Subcutaneous adipose tissue (tissue), 4 donors: ENCODE results near the gene SRCIN1. TPM values are rescaled to one million over a fixed set of nuclear protein-coding genes. Genes with fewer than 3 reads are reported as not detected.

ENCODE experiments used
- CTCF ChIP-seq: fragments of 450-650 bp; IDR thresholded peaks from one replicate; pipeline ENCODE4 v1.5.1; 2016; ENCODE audit warnings: low read depth, mild to moderate bottlenecking, control low read depth, antibody characterized with exemption, moderate library complexity
- total RNA-seq, 4 donors: library from RNA; depleted of rRNA; stranded (reverse); fragments of >200 nt; gene quantifications; one replicate each; pipeline ENCODE4 v1.1.0, GENCODE V29; 2016

The SRCIN1 gene
- total RNA-seq, 4 donors from 2014 or later: 0.82 to 11.5 (median 4.0) TPM

DNA sequence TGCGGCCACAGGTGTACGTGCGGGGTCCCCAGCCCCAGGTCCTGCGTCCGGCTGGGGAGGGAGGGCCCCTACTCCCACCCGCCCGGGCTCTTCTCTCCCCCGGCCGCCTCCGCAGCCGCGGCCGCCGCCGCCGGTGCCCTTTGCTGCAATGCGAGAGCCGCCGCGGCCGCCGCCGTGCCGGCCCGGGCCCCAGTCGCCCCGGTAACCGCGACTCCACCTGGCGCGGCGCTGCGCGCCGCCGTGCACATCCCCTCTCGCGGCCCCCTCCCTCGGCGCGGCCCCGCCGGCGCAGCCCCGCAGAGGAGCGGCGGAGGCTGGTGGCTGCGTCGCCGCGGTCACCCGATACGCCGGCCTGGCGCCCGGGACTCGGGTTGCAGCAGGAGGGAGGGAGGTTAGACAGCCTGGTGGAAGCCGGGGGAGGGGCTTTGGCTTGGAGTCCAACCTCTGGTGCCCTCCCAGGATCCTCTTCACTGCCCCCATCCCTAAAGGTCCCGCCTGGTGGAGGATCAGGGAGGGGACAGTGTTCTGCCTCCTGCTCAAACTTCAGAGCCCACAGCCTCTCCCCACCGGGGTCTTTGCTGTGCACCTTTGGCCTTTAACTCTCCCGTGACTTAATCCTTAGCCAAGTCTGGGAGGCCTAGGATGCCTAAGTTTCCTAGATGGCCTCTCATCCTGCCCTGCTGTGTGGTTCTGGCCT, 32.9 kb downstream of the SRCIN1 start:
- no peak for TF ChIP-seq CTCF

DNA sequence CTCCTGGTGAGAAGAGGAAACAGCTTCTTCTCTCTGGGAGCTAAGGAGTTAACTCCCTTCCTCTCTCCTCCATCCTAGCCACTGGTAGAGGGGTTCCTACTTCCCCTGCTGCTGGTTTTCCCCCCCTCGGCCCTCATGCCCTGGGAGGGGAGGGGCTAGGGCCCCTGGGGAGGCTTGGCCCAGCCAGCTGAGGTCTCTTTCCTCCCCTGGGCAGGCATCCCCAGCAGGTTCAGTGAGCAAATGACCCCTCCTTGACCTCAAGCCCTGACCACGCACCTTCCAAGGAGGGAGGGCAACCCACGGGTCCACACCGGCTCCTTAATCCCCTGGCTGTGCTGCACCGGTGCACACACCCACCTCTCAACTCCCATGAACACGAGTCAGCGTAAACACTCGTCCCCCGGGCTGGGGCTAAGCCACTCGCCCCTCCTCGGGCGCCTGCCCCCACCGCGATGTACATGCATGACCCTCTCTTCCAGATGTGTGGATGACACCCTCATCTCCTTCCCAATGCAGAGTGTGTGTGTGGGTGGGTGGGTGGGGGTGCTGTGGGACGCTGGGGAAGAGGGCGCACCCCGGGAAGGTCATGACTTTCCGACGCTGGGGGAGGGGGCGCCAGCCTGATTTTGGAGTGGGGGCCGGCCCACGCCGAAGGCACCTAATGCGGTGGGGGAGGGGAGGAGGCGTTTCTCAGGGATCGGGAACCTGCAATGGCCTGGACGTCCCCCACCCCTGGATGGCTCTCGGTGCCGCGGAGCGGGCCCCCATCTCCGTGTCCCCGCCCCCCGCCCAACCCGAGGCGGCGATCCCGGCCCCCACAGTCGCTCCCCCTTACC, 33.7 kb downstream of the SRCIN1 start:
- TF ChIP-seq CTCF: no peak

GRCh38 chr17:38569701-38570512, 35.8 kb downstream of the SRCIN1 start:
- no peak for TF ChIP-seq CTCF

DNA sequence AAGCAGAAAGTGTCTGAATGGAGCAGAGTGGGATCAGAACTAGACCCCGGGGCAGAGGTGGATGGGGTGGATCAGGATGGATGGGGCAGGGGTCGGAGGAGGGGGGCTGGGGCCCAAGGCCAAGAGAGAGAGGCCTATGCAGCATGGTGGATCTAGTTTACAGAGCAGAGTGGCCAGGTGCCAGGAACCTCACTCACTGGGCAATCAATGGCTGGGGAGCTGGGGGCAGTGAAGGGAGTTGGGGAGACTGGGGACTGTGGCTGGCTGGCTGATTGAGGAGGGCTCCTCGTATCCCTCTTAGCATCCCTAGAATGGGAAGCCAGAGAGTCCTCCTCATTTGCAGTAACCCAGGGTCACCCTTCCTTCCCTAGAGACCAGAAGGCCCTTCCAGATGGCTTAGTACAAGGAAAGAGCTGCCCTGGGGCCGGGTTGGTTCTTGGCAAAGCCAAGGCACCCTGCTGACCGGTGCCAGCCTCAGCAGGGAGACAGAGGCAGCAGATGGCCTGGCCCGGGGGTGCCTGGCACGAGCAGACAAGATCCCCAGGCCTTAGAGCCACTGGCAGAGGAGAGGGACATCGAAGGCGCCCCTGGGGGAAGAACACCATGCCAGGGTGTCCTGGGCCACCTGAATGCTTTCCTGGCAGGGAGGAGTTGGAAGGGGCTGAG, 36.8 kb downstream of the SRCIN1 start:
- TF ChIP-seq CTCF: no peak

- no peak for TF ChIP-seq CTCF
These were observed 37.5 kb downstream of the SRCIN1 start for GRCh38 chr17:38568274-38568673.

DNA sequence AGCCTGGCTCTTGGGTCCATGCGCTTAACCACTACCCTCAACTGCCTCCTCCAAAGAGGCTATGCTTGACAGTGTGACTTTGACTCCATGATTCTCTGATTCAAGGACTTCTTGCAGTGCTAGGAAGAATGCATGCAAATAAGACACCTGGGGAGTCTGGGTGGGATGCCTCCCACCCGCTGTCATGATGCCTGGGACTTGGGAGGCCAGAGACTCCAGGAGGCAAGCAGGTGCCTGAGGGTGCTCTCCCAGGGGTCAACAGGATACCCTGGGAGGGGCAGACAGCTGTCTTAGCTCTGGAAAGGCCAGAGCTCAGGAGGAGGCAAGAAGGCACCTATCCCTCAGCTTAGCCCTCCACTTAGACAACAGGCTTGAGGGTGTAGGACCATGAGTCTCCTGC, 38.4 kb downstream of the SRCIN1 start:
- TF ChIP-seq CTCF: no peak
